ENCODE results near the gene COL5A2.

GRCh38 chr2:189153619-189154018 is 25.9 kb downstream of the COL5A2 start:
- TF ChIP-seq CTCF (conservative IDR thresholded peaks at IDR 0.05; ENCODE audit: low read length) (no peak), EZH2phosphoT487 (IDR thresholded peaks at IDR 0.05; ENCODE audit: borderline replicate concordance) (no peak)
